Activated T-cell treated with anti-CD3 and anti-CD28 coated beads, Interleukin-2, amount 50 U/mL, for 48 hours (primary cell): ENCODE data around the gene QSER1.
"Not testable (repeated sequence)": the region's sequence is repeated elsewhere in the genome, so short reads cannot be mapped to it uniquely, and the experiment has no call there.

ENCODE experiments used
- DNase-seq, 2 experiments: peaks; one replicate each; pipeline ENCODE4 v3.0.0-alpha.2; 2020

The QSER1 gene

GRCh38 chr11:32937283-32937682, 44.7 kb downstream of the QSER1 start:
- not testable (repeated sequence) for DNase-seq

- no peak for DNase-seq
Measured at GRCh38 chr11:32939046-32939445, 46.4 kb downstream of the QSER1 start.

GRCh38 chr11:32939866-32940265, 47.3 kb downstream of the QSER1 start:
- no peak for DNase-seq

GRCh38 chr11:32940865-32941264, 48.3 kb downstream of the QSER1 start:
- DNase-seq = no peak

- no peak for DNase-seq
Measured at GRCh38 chr11:32947978-32948377, 55.4 kb downstream of the QSER1 start.

- no peak for DNase-seq
Measured at GRCh38 chr11:32949739-32950138, 57.1 kb downstream of the QSER1 start.

- DNase-seq = no peak
Measured at GRCh38 chr11:32952421-32952820, 59.8 kb downstream of the QSER1 start.

GRCh38 chr11:32953700-32954099, 61.1 kb downstream of the QSER1 start:
- DNase-seq = no peak

GRCh38 chr11:32960553-32961164, 68.0 kb downstream of the QSER1 start:
- no peak for DNase-seq

GRCh38 chr11:32962016-32962415, 69.4 kb downstream of the QSER1 start:
- DNase-seq = no peak

- no peak for DNase-seq
Measured at GRCh38 chr11:32963721-32964120, 71.1 kb downstream of the QSER1 start.

- no peak for DNase-seq
Measured at GRCh38 chr11:32968541-32968940, 75.9 kb downstream of the QSER1 start.

- not testable (repeated sequence) for DNase-seq
Measured at GRCh38 chr11:32972233-32972632, 79.6 kb downstream of the QSER1 start.

- no peak for DNase-seq
Measured at GRCh38 chr11:32972781-32973180, 80.2 kb downstream of the QSER1 start.

GRCh38 chr11:32982626-32983025, 90.0 kb downstream of the QSER1 start:
- DNase-seq = no peak

GRCh38 chr11:32983506-32983905, 90.9 kb downstream of the QSER1 start:
- no peak for DNase-seq

GRCh38 chr11:32985600-32985999, 93.0 kb downstream of the QSER1 start:
- DNase-seq = no peak

GRCh38 chr11:32987851-32988250, 95.2 kb downstream of the QSER1 start:
- no peak for DNase-seq

- no peak for DNase-seq
Measured at GRCh38 chr11:32990481-32990880, 97.9 kb downstream of the QSER1 start.

- DNase-seq = no peak
Measured at GRCh38 chr11:32991427-32991826, 98.8 kb downstream of the QSER1 start.

- no peak for DNase-seq
Measured at GRCh38 chr11:32991898-32992297, 99.3 kb downstream of the QSER1 start.

- no peak for DNase-seq
Measured at GRCh38 chr11:33000181-33000580, 107.6 kb downstream of the QSER1 start.

GRCh38 chr11:33001281-33001680, 108.7 kb downstream of the QSER1 start:
- DNase-seq = no peak

GRCh38 chr11:33001751-33002542, 109.3 kb downstream of the QSER1 start:
- DNase-seq = no peak

- no peak for DNase-seq
Measured at GRCh38 chr11:33005175-33005574, 112.6 kb downstream of the QSER1 start.
